Parathyroid adenoma (tissue), 2 donors: ENCODE measurements around the gene DCTN1.
A peak's percentile ranks its signal among the peaks of the same experiment; 100 is the strongest.

Experiments
- H2AFZ ChIP-seq: fragments of 300-600 bp; sonication (generic); one replicate; pipeline ENCODE4 v1.7.0; 2017; ENCODE audit warnings: antibody characterized with exemption, mild to moderate bottlenecking
- H3K27ac ChIP-seq: fragments of 300-600 bp; sonication (generic); one replicate; pipeline ENCODE4 v1.7.0; 2017
- H3K27me3 ChIP-seq: fragments of 300-600 bp; sonication (generic); one replicate; pipeline ENCODE4 v1.7.0; 2017; ENCODE audit warnings: low read length; ENCODE audit not compliant: control insufficient read depth, insufficient read depth
- H3K36me3 ChIP-seq: fragments of 300-600 bp; sonication (generic); one replicate; pipeline ENCODE4 v1.7.0; 2017; ENCODE audit warnings: low read length; ENCODE audit not compliant: control insufficient read depth, insufficient read depth
- H3K4me1 ChIP-seq: fragments of 300-600 bp; sonication (generic); one replicate; pipeline ENCODE4 v1.7.0; 2017; ENCODE audit warnings: control low read depth
- H3K4me2 ChIP-seq: fragments of 300-600 bp; sonication (generic); one replicate; pipeline ENCODE4 v1.7.0; 2017; ENCODE audit warnings: low read length
- H3K4me3 ChIP-seq: fragments of 300-600 bp; sonication (generic); one replicate; pipeline ENCODE4 v1.7.0; 2017; ENCODE audit warnings: low read depth, low read length
- H3K79me2 ChIP-seq: fragments of 300-600 bp; sonication (generic); one replicate; pipeline ENCODE4 v1.7.0; 2017; ENCODE audit warnings: control low read depth
- H3K9ac ChIP-seq: fragments of 300-600 bp; sonication (generic); one replicate; pipeline ENCODE4 v1.7.0; 2017; ENCODE audit warnings: mild to moderate bottlenecking
- H3K9me3 ChIP-seq: fragments of 300-600 bp; sonication (generic); one replicate; pipeline ENCODE4 v1.7.0; 2017; ENCODE audit warnings: low read length; ENCODE audit not compliant: control insufficient read depth
- TF ChIP-seq, protein P1 (sequence below): fragments of 300-600 bp; sonication (generic); IDR thresholded peaks from one replicate; pipeline ENCODE4 v1.7.0; 2017; ENCODE audit warnings: antibody characterized with exemption, mild to moderate bottlenecking
- donor health status: primary hyperparathyroidism.

The DCTN1 gene

DNA sequence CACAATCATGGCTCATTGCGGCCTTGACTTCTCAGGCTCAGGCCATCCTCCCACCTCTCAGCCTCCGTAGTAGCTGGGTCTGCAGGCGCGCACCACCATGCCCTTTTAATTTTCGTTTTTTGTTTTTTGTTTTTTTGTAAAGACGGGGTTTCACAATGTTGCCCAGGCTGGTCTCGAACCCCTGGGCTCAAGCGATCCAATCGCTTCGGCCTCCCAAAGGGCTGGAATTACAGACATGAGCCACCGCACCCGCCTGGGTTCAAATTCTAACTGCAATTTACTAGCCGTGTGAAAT lies 12.3 kb upstream of the DCTN1 start:
- Histone ChIP-seq H3K4me3 (peak overlapping the region; percentile 81), H3K4me1 (peaks cover 11% of the 10 kb centered on the region), H3K9ac (no peak overlapping the region), H3K36me3 (no peaks in the 10 kb centered on the region), H3K4me2 (peak overlapping the region; percentile 97), H3K79me2 (peaks cover 46% of the 10 kb centered on the region), H3K27me3 (no peaks in the 10 kb centered on the region), H3K27ac (peak overlapping the region; percentile 96), H3K9me3 (no peaks in the 10 kb centered on the region), H2AFZ (peak overlapping the region; percentile 85)
- TF ChIP-seq, protein P1, sequence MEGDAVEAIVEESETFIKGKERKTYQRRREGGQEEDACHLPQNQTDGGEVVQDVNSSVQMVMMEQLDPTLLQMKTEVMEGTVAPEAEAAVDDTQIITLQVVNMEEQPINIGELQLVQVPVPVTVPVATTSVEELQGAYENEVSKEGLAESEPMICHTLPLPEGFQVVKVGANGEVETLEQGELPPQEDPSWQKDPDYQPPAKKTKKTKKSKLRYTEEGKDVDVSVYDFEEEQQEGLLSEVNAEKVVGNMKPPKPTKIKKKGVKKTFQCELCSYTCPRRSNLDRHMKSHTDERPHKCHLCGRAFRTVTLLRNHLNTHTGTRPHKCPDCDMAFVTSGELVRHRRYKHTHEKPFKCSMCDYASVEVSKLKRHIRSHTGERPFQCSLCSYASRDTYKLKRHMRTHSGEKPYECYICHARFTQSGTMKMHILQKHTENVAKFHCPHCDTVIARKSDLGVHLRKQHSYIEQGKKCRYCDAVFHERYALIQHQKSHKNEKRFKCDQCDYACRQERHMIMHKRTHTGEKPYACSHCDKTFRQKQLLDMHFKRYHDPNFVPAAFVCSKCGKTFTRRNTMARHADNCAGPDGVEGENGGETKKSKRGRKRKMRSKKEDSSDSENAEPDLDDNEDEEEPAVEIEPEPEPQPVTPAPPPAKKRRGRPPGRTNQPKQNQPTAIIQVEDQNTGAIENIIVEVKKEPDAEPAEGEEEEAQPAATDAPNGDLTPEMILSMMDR = no peak

DNA sequence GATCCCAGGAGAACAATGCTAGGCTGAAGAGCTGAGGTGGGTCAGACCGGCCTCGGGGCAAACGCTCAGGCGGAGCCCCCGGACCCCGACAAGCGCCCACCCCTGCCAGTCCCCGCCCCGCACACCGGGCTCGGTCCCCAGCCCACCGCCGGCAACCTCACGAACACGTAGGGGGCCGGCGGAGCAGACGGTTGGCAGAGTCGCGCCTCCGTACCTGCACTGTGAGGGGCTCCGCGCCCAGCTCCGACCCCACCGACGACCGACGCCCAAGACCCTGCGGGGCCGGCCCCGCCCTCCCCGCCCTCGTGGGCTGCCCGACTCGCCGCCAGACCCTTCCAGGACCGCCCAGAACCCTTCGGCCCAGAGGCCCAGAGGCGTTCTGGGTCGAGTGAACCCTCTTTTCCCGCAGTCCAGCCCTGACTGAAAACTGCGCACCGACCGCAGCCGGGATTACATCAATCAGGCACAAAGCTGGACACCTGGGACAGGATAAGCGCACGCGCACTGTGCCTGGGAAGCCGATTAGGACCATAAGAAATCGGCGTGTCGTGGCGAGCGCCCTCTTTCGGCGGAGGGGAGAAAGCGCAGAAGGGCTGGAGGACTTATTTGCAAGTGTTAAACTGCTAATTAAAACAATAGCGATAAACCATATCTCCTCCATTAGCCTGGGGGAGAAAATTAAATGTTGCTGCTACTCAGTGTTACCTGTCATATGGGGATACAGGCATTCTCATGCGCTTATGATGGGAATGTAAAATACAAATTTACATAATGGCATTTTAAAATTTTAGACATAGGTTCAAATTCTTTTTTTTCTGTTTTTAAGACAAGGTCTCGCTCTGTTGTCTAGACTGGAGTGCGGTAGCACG lies 11.7 kb upstream of the DCTN1 start:
- Histone ChIP-seq H3K4me3 (peak overlapping the region; percentile 81), H3K27ac (peak overlapping the region; percentile 96), H3K27me3 (no peaks in the 10 kb centered on the region), H3K4me1 (peaks cover 11% of the 10 kb centered on the region), H3K9ac (peak overlapping the region; percentile 58), H3K79me2 (peaks cover 51% of the 10 kb centered on the region), H3K9me3 (no peaks in the 10 kb centered on the region), H3K4me2 (peak overlapping the region; percentile 97), H3K36me3 (no peaks in the 10 kb centered on the region), H2AFZ (peak overlapping the region; percentile 85)
- TF ChIP-seq, protein P1 = peak; percentile 99

DNA sequence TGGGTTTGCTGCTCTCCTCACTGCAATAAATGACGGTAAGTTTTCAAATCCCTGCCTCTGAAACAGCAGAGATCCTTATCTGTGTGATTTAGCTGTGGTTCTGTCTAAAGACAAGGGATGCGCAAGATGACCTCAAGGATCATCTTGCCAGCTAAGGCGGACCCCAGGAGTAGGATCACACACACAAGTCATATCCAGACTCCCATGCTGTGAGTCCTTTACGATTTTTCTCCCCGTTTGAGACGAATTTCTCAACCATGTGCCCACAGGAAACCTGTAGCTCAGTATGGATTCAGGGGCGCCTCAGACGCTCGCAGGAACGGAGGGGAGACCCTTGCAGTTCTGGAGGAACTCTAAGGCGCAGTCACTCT lies 11.1 kb upstream of the DCTN1 start:
- Histone ChIP-seq H3K27ac (peak overlapping the region; percentile 96), H3K79me2 (peaks cover 56% of the 10 kb centered on the region), H2AFZ (peak overlapping the region; percentile 85), H3K4me1 (peaks cover 17% of the 10 kb centered on the region), H3K4me2 (peak overlapping the region; percentile 97), H3K9me3 (no peaks in the 10 kb centered on the region), H3K27me3 (no peaks in the 10 kb centered on the region), H3K36me3 (no peaks in the 10 kb centered on the region), H3K9ac (peak overlapping the region; percentile 58), H3K4me3 (peak overlapping the region; percentile 81)
- TF ChIP-seq, protein P1 = no peak

DNA sequence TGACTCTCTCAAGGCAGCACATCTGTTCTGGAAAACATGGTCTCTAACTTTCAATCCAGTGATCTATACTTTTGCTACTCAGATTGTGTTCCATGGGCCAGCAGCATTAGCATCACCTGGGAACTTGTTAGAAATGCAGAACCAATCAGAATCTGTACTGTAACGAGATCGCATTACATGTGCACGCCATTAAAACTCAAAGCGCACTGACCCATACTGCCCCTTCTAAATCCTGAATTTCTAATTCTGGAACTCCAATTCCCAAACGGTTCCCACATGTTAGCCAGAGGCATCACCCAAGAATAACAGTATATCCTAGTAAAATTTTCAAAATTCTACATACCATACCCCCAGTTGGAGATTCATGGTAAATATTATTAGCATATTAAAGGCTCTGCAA lies 10.5 kb upstream of the DCTN1 start:
- peak overlapping the region; percentile 81 for H3K4me3 ChIP-seq

More for the DNA sequence above, 10.5 kb upstream of the DCTN1 start:
- no peaks in the 10 kb centered on the region for H3K27me3 ChIP-seq
- TF ChIP-seq, protein P1 = no peak
- no peaks in the 10 kb centered on the region for H3K36me3 ChIP-seq
- H3K4me1 ChIP-seq = peaks cover 23% of the 10 kb centered on the region
- H3K9ac ChIP-seq = no peak overlapping the region
- H3K4me2 ChIP-seq = peak overlapping the region; percentile 97
- no peak overlapping the region for H3K27ac ChIP-seq
- no peaks in the 10 kb centered on the region for H3K9me3 ChIP-seq
- no peak overlapping the region for H2AFZ ChIP-seq
- peaks cover 62% of the 10 kb centered on the region for H3K79me2 ChIP-seq
